K562 (cell line): ENCODE results near the gene NT5DC1. TPM values are rescaled to one million over a fixed set of nuclear protein-coding genes. Genes with fewer than 3 reads are reported as not detected.

ENCODE experiments used
- C11orf30 ChIP-seq: fragments of 450-650 bp; IDR thresholded peaks from 2 replicates; pipeline ENCODE4 v1.6.1; 2016; ENCODE audit warnings: low read depth, mild to moderate bottlenecking
- E2F5 ChIP-seq: sonication (generic); formaldehyde crosslinking; IDR thresholded peaks from 2 replicates; pipeline ENCODE4 v1.8.0; 2022; ENCODE audit warnings: mild to moderate bottlenecking, missing genetic modification reagents
- E2F6 ChIP-seq, 2 experiments: IDR thresholded peaks; 2 replicates each; pipeline ENCODE4 v1.6.1; 2011; ENCODE audit warnings: borderline replicate concordance in 1 of 2, control low read depth in 1 of 2, low read depth in 1 of 2, low read length in 1 of 2, mild to moderate bottlenecking in 1 of 2, mixed read lengths in 1 of 2, moderate library complexity in 1 of 2; ENCODE audit not compliant: insufficient read depth in 1 of 2, insufficient read length in 1 of 2, poor library complexity in 1 of 2, severe bottlenecking in 1 of 2; ENCODE audit errors: extremely low read depth in 1 of 2
- EP400 ChIP-seq: fragments of 450-650 bp; IDR thresholded peaks from 2 replicates; pipeline ENCODE4 v1.6.1; 2017; ENCODE audit warnings: antibody characterized with exemption, mild to moderate bottlenecking, moderate library complexity
- MNT ChIP-seq, 2 experiments: fragments of 450-650 bp; conservative IDR thresholded peaks; 2 replicates each; pipeline ENCODE4 v1.6.1; 2017; ENCODE audit warnings: mild to moderate bottlenecking in 2 of 2, moderate library complexity in 2 of 2
- NR0B1 ChIP-seq: fragments of 450-650 bp; IDR thresholded peaks from one replicate; pipeline ENCODE4 v1.6.1; 2018; ENCODE audit warnings: mild to moderate bottlenecking, moderate library complexity; ENCODE audit not compliant: partially characterized antibody
- OTX1 ChIP-seq: fragments of 450-650 bp; formaldehyde crosslinking; IDR thresholded peaks from 2 replicates; pipeline ENCODE4 v1.4.0; 2022; ENCODE audit warnings: mild to moderate bottlenecking
- POLR2G ChIP-seq: fragments of 200-400 bp; formaldehyde crosslinking; IDR thresholded peaks from 2 replicates; pipeline ENCODE4 v1.6.1; 2017; ENCODE audit warnings: low read depth, mild to moderate bottlenecking, antibody characterized with exemption, low read length, moderate library complexity
- RBM25 ChIP-seq: fragments of 200-400 bp; formaldehyde crosslinking; IDR thresholded peaks from 2 replicates; pipeline ENCODE4 v1.6.1; 2018; ENCODE audit warnings: low read length, low read depth, moderate library complexity; ENCODE audit not compliant: severe bottlenecking
- RFX7 ChIP-seq: fragments of 250-450 bp; sonication (Bioruptor Pico); IDR thresholded peaks from 2 replicates; pipeline ENCODE4 v1.5.1; 2021; ENCODE audit warnings: mild to moderate bottlenecking
- TEAD2 ChIP-seq: fragments of 450-650 bp; IDR thresholded peaks from 2 replicates; pipeline ENCODE4 v1.6.1; 2016; ENCODE audit warnings: missing genetic modification characterization, control low read depth, missing compliant biosample characterization
- TFAP4 ChIP-seq: sonication (generic); formaldehyde crosslinking; IDR thresholded peaks from 2 replicates; pipeline ENCODE4 v1.8.0; 2022; ENCODE audit warnings: missing genetic modification reagents, mild to moderate bottlenecking, moderate library complexity, borderline replicate concordance
- THAP12 ChIP-seq: fragments of 250-450 bp; sonication (Bioruptor Pico); IDR thresholded peaks from 2 replicates; pipeline ENCODE4 v1.9.0; 2021; ENCODE audit warnings: mild to moderate bottlenecking, inconsistent platforms
- ZBTB17 ChIP-seq: fragments of 450-650 bp; formaldehyde crosslinking; IDR thresholded peaks from 2 replicates; pipeline ENCODE4 v1.4.0; 2020; ENCODE audit warnings: mild to moderate bottlenecking
- ZFX ChIP-seq: sonication (generic); formaldehyde crosslinking; IDR thresholded peaks from 2 replicates; pipeline ENCODE4 v1.8.0; 2022; ENCODE audit warnings: mild to moderate bottlenecking, missing genetic modification reagents, moderate library complexity
- polyA plus RNA-seq, 8 experiments: library from polyadenylated mRNA; depleted of rRNA in 4 of 8; stranded (reverse) in 5 of 8; unstranded in 3 of 8; fragments of >200 nt; fragmentation: Nextera tagmentation in 2 of 8; fragmentation: Illumina TruSeq in 1 of 8; extraction: Ambion mirVana in 2 of 8; extraction: Trizol in 1 of 8; gene quantifications; 2 replicates each; pipeline versions ENCODE4 v1.2.1 to v1.2.3, GENCODE V29; 2011 to 2014; ENCODE audit warnings: inconsistent platforms in 1 of 8, missing spikeins in 1 of 8
- total RNA-seq, 7 experiments: library from RNA; depleted of rRNA in 6 of 7; stranded (reverse); fragments of >200 nt in 6 of 7; fragmentation: Illumina TruSeq in 2 of 7; extraction: Trizol in 2 of 7; gene quantifications; 2 replicates each; pipeline versions ENCODE4 v1.2.1 to v1.2.3, GENCODE V29; 2011 to 2021; ENCODE audit warnings: low replicate concordance in 1 of 7

NT5DC1 gene
- total and polyA plus RNA-seq, 9 of the 15 experiments (the other 6 are each of a cell fraction or from before 2014, with no cell fraction given): 4.9 to 28.5 (median 16.3) TPM

GRCh38 chr6:116279232-116280160 is 178.8 kb downstream of the NT5DC1 start, which contains the start of gene TSPYL1 (continued):
- TF ChIP-seq C11orf30 (peak; percentile 75), TEAD2 (tag) (no peak), ZFX (CRISPR knock-in tag) (peak; percentile 97), ZBTB17 (CRISPR knock-in tag) (peak; percentile 79), POLR2G (peak; percentile 94), E2F6 (IDR thresholded peaks at IDR 0.05; ENCODE audit: borderline replicate concordance in 1 of 2, extremely low read depth in 1 of 2, insufficient read depth in 1 of 2, insufficient read length in 1 of 2, low read depth in 1 of 2, low read length in 1 of 2, poor library complexity in 1 of 2, severe bottlenecking in 1 of 2) (peak; percentile 14 to 23), THAP12 (CRISPR knock-in tag) (peak; percentile 79), EP400 (peak; percentile 86), TFAP4 (CRISPR knock-in tag) (peak; percentile 66), MNT (conservative IDR thresholded peaks at IDR 0.05) (peak; percentile 44 to 63; a peak in 3 of 4 replicates), RFX7 (no peak), NR0B1 (no peak), RBM25 (peak; percentile 73), E2F5 (peak; percentile 89; the same call in 1 of the 2 replicates), OTX1 (CRISPR knock-in tag) (peak; percentile 81; the same call in 1 of the 2 replicates)
- TF ChIP-seq, all 486 proteins: peak for 161
